GM23338 (cell line): Measurements from ENCODE around the gene ISL1. TPM values are rescaled to one million over a fixed set of nuclear protein-coding genes. Genes with fewer than 3 reads are reported as not detected.

Source experiments
- ATAC-seq: fragments of 200-7000 bp; cut with Tn5 transposase; 3 replicates; pipeline ENCODE4 v1.9.1; 2020
- DNase-seq: peaks from one replicate; pipeline ENCODE4 v3.0.0-alpha.2; 2015; ENCODE audit warnings: low spot score
- H2AFZ ChIP-seq: fragments of 200-600 bp; sonication (generic); 2 replicates; pipeline ENCODE4 v1.8.0; 2016; ENCODE audit warnings: antibody characterized with exemption, mild to moderate bottlenecking, moderate library complexity
- H3F3A ChIP-seq: fragments of 200-600 bp; sonication (generic); replicated peaks from 2 replicates; pipeline ENCODE4 v1.8.0; 2017; ENCODE audit warnings: antibody characterized with exemption, mixed run types, low read depth
- H3K27ac ChIP-seq: fragments of 200-600 bp; sonication (generic); 2 replicates; pipeline ENCODE4 v1.6.1; 2016; ENCODE audit warnings: low read depth
- H3K27me3 ChIP-seq: fragments of 200-600 bp; sonication (generic); 2 replicates; pipeline ENCODE4 v1.8.0; 2016; ENCODE audit warnings: mild to moderate bottlenecking, mixed run types, moderate library complexity; ENCODE audit not compliant: insufficient read depth
- H3K36me3 ChIP-seq: fragments of 200-600 bp; sonication (generic); 2 replicates; pipeline ENCODE4 v1.8.0; 2016; ENCODE audit warnings: mild to moderate bottlenecking; ENCODE audit not compliant: insufficient read depth
- H3K4me1 ChIP-seq: fragments of 200-600 bp; sonication (generic); 2 replicates; pipeline ENCODE4 v1.8.0; 2016; ENCODE audit warnings: mild to moderate bottlenecking, moderate library complexity; ENCODE audit not compliant: insufficient read depth
- H3K4me2 ChIP-seq: fragments of 200-600 bp; sonication (generic); 2 replicates; pipeline ENCODE4 v1.7.1; 2017; ENCODE audit warnings: mixed run types
- H3K4me3 ChIP-seq: fragments of 200-600 bp; sonication (generic); 2 replicates; pipeline ENCODE4 v1.6.1; 2016; ENCODE audit warnings: mixed run types
- H3K79me2 ChIP-seq: fragments of 200-600 bp; sonication (generic); replicated peaks from 2 replicates; pipeline ENCODE4 v1.8.0; 2017; ENCODE audit warnings: mild to moderate bottlenecking; ENCODE audit not compliant: insufficient read depth
- H3K9me2 ChIP-seq: fragments of 200-600 bp; sonication (generic); 2 replicates; pipeline ENCODE4 v1.8.0; 2017; ENCODE audit not compliant: insufficient read depth
- H4K20me1 ChIP-seq: fragments of 200-600 bp; sonication (generic); replicated peaks from 2 replicates; pipeline ENCODE4 v1.8.0; 2017; ENCODE audit warnings: mild to moderate bottlenecking; ENCODE audit not compliant: insufficient read depth
- H3K27ac Mint-ChIP-seq: 2 replicates; pipeline ENCODE4 v1.8.0; 2020; ENCODE audit warnings: inconsistent platforms, mild to moderate bottlenecking, moderate library complexity, mixed read lengths
- H3K27me3 Mint-ChIP-seq: 3 replicates; pipeline ENCODE4 v1.8.0; 2022; ENCODE audit warnings: low read depth, mild to moderate bottlenecking, moderate library complexity, mixed read lengths, inconsistent platforms; ENCODE audit not compliant: insufficient read depth, poor library complexity
- H3K36me3 Mint-ChIP-seq: 3 replicates; pipeline ENCODE4 v1.8.0; 2021; ENCODE audit warnings: low read depth, mild to moderate bottlenecking, inconsistent platforms, moderate library complexity, mixed read lengths
- H3K4me1 Mint-ChIP-seq: 3 replicates; pipeline ENCODE4 v1.8.0; 2020; ENCODE audit warnings: mild to moderate bottlenecking, inconsistent platforms, mixed read lengths
- H3K4me3 Mint-ChIP-seq: 3 replicates; pipeline ENCODE4 v1.8.0; 2021; ENCODE audit warnings: moderate library complexity, mild to moderate bottlenecking, inconsistent platforms, mixed read lengths
- H3K9me3 Mint-ChIP-seq: 3 replicates; pipeline ENCODE4 v1.8.0; 2020; ENCODE audit warnings: moderate library complexity, mild to moderate bottlenecking, inconsistent platforms, mixed read lengths
- CREB1 ChIP-seq: fragments of 250-450 bp; sonication (Bioruptor Pico); IDR thresholded peaks from 2 replicates; pipeline ENCODE4 v1.5.0; 2020; ENCODE audit warnings: low read depth, mild to moderate bottlenecking, moderate library complexity
- EZH2 ChIP-seq: fragments of 200-600 bp; sonication (generic); IDR thresholded peaks from one replicate; pipeline ENCODE4 v1.8.0; 2017; ENCODE audit warnings: antibody characterized with exemption, mild to moderate bottlenecking, low read depth; ENCODE audit not compliant: unreplicated experiment
- EZH2phosphoT487 ChIP-seq: fragments of 200-600 bp; sonication (generic); IDR thresholded peaks from one replicate; pipeline ENCODE4 v1.8.1; 2018; ENCODE audit warnings: antibody characterized with exemption; ENCODE audit not compliant: unreplicated experiment
- JUNB ChIP-seq: IDR thresholded peaks from one replicate; pipeline ENCODE4 v1.6.1; 2016; ENCODE audit warnings: antibody characterized with exemption; ENCODE audit not compliant: unreplicated experiment
- NANOG ChIP-seq: IDR thresholded peaks from 2 replicates; pipeline ENCODE4 v1.6.1; 2016; ENCODE audit warnings: antibody characterized with exemption, borderline replicate concordance
- POLR2AphosphoS5 ChIP-seq: IDR thresholded peaks from 2 replicates; pipeline ENCODE4 v1.6.1; 2016; ENCODE audit warnings: antibody characterized with exemption, low read depth
- STAT1 ChIP-seq: IDR thresholded peaks from one replicate; pipeline ENCODE4 v1.6.1; 2016; ENCODE audit warnings: antibody characterized with exemption; ENCODE audit not compliant: unreplicated experiment
- ZNF114 ChIP-seq: fragments of 250-450 bp; sonication (Bioruptor Pico); IDR thresholded peaks from 2 replicates; pipeline ENCODE4 v1.5.0; 2020; ENCODE audit warnings: mild to moderate bottlenecking, moderate library complexity
- ZNF331 ChIP-seq: fragments of 250-450 bp; sonication (Bioruptor Pico); IDR thresholded peaks from 2 replicates; pipeline ENCODE4 v1.5.0; 2020; ENCODE audit warnings: low read depth, mild to moderate bottlenecking, moderate library complexity
- polyA plus RNA-seq: library from polyadenylated mRNA; unstranded; fragments of >200 nt; fragmentation: Nextera tagmentation; extraction: Ambion mirVana; gene quantifications from 2 replicates; pipeline ENCODE4 v1.2.1, GENCODE V29; 2016
- total RNA-seq: library from RNA; depleted of rRNA; stranded (reverse); fragments of >200 nt; shearing (Covaris generic); gene quantifications from 2 replicates; pipeline ENCODE4 v1.2.3, GENCODE V29; 2014
- TF ChIP-seq, protein P1 (sequence below), 2 experiments: fragments of 200-600 bp in 1 of 2; sonication (generic) in 1 of 2; conservative IDR thresholded peaks; 2 replicates each; pipeline versions ENCODE4 v1.5.1 to v1.6.1; 2016 to 2017; ENCODE audit warnings: antibody characterized with exemption in 2 of 2, low read depth in 2 of 2, mild to moderate bottlenecking in 2 of 2, moderate library complexity in 1 of 2
- TF ChIP-seq, protein P2 (sequence below): fragments of 250-450 bp; sonication (Bioruptor Pico); IDR thresholded peaks from 2 replicates; pipeline ENCODE4 v1.5.0; 2020; ENCODE audit warnings: mild to moderate bottlenecking, moderate library complexity
- TF ChIP-seq, protein P3 (sequence below): IDR thresholded peaks from one replicate; pipeline ENCODE4 v1.6.1; 2018; ENCODE audit warnings: antibody characterized with exemption; ENCODE audit not compliant: unreplicated experiment
- TF ChIP-seq, protein P4 (sequence below): IDR thresholded peaks from 2 replicates; pipeline ENCODE4 v1.6.1; 2016; ENCODE audit warnings: antibody characterized with exemption

The ISL1 gene
- total and polyA plus RNA-seq, 2 experiments from 2014 or later, result 0.38 to 0.55 TPM

DNA sequence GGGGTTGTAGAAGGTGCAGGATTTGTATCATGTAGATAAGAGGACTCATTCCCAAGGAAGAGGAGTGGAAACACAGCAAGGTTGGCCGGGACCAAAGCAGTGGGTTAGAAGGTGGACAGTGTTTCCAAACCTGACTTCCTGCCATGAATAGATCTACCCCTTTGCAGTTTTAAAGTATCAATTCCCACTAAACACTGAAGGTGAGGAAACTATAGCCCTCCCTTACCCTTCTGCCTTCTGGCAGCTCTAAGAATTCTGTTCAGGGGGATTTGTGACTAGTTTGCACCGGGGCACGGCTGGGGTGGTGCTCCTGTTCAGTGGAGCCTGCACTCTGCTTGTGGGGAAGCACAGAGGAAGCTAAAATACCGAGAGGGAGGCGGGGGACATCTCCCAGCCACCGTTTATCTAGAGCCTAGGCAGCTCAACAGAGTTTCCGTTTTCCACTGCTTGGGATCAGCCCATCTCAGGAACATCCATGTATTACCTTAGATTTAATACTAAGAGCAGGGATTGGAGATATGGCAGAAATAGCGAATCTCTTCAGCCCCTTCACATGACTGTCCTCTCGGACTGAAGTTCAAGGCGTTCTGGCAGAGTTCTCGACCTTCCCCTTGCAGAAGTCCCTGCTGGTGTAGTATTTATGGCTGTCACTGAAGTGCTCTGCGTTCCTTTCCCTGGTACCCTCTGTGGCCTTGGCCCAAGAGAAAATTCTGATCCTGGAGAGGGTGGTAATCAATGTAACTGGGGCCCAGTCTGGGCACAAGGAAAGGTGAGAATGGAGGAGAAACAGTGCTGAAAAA, 5.4 kb downstream of the ISL1 start:
- DNase-seq (no peak), ATAC-seq (peak; percentile 3)
- no peak overlapping the region for H3K27ac Mint-ChIP-seq
- H3K4me3 Mint-ChIP-seq, result peak overlapping the region; percentile 76
- H3K4me1 Mint-ChIP-seq, result peaks cover 74% of the 10 kb centered on the region
- H3K27me3 Mint-ChIP-seq, result peaks cover 99% of the 10 kb centered on the region
- Histone ChIP-seq H3K9me2 (no peaks in the 10 kb centered on the region), H4K20me1 (0 out of 2 replicates have a peak, but pooled peaks cover 6% of the 10 kb centered on the region), H3K4me1 (peaks cover 85% of the 10 kb centered on the region), H3K36me3 (no peaks in the 10 kb centered on the region), H3K27ac (no peak overlapping the region), H3F3A (peaks cover 17% of the 10 kb centered on the region), H3K27me3 (peaks cover 100% of the 10 kb centered on the region), H3K4me2 (peak overlapping the region; percentile 87), H3K4me3 (peak overlapping the region; percentile 53), H2AFZ (no peak overlapping the region), H3K79me2 (no peaks in the 10 kb centered on the region)
- peaks cover 5% of the 10 kb centered on the region; the same call in 2 of the 3 replicates for H3K9me3 Mint-ChIP-seq
- TF ChIP-seq JUNB, result no peak
- TF ChIP-seq CREB1 (CRISPR knock-in tag), result no peak
- TF ChIP-seq, protein P1, sequence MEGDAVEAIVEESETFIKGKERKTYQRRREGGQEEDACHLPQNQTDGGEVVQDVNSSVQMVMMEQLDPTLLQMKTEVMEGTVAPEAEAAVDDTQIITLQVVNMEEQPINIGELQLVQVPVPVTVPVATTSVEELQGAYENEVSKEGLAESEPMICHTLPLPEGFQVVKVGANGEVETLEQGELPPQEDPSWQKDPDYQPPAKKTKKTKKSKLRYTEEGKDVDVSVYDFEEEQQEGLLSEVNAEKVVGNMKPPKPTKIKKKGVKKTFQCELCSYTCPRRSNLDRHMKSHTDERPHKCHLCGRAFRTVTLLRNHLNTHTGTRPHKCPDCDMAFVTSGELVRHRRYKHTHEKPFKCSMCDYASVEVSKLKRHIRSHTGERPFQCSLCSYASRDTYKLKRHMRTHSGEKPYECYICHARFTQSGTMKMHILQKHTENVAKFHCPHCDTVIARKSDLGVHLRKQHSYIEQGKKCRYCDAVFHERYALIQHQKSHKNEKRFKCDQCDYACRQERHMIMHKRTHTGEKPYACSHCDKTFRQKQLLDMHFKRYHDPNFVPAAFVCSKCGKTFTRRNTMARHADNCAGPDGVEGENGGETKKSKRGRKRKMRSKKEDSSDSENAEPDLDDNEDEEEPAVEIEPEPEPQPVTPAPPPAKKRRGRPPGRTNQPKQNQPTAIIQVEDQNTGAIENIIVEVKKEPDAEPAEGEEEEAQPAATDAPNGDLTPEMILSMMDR (conservative IDR thresholded peaks at IDR 0.05; ENCODE audit: low read depth in 2 of 2), result no peak
- TF ChIP-seq, protein P2, sequence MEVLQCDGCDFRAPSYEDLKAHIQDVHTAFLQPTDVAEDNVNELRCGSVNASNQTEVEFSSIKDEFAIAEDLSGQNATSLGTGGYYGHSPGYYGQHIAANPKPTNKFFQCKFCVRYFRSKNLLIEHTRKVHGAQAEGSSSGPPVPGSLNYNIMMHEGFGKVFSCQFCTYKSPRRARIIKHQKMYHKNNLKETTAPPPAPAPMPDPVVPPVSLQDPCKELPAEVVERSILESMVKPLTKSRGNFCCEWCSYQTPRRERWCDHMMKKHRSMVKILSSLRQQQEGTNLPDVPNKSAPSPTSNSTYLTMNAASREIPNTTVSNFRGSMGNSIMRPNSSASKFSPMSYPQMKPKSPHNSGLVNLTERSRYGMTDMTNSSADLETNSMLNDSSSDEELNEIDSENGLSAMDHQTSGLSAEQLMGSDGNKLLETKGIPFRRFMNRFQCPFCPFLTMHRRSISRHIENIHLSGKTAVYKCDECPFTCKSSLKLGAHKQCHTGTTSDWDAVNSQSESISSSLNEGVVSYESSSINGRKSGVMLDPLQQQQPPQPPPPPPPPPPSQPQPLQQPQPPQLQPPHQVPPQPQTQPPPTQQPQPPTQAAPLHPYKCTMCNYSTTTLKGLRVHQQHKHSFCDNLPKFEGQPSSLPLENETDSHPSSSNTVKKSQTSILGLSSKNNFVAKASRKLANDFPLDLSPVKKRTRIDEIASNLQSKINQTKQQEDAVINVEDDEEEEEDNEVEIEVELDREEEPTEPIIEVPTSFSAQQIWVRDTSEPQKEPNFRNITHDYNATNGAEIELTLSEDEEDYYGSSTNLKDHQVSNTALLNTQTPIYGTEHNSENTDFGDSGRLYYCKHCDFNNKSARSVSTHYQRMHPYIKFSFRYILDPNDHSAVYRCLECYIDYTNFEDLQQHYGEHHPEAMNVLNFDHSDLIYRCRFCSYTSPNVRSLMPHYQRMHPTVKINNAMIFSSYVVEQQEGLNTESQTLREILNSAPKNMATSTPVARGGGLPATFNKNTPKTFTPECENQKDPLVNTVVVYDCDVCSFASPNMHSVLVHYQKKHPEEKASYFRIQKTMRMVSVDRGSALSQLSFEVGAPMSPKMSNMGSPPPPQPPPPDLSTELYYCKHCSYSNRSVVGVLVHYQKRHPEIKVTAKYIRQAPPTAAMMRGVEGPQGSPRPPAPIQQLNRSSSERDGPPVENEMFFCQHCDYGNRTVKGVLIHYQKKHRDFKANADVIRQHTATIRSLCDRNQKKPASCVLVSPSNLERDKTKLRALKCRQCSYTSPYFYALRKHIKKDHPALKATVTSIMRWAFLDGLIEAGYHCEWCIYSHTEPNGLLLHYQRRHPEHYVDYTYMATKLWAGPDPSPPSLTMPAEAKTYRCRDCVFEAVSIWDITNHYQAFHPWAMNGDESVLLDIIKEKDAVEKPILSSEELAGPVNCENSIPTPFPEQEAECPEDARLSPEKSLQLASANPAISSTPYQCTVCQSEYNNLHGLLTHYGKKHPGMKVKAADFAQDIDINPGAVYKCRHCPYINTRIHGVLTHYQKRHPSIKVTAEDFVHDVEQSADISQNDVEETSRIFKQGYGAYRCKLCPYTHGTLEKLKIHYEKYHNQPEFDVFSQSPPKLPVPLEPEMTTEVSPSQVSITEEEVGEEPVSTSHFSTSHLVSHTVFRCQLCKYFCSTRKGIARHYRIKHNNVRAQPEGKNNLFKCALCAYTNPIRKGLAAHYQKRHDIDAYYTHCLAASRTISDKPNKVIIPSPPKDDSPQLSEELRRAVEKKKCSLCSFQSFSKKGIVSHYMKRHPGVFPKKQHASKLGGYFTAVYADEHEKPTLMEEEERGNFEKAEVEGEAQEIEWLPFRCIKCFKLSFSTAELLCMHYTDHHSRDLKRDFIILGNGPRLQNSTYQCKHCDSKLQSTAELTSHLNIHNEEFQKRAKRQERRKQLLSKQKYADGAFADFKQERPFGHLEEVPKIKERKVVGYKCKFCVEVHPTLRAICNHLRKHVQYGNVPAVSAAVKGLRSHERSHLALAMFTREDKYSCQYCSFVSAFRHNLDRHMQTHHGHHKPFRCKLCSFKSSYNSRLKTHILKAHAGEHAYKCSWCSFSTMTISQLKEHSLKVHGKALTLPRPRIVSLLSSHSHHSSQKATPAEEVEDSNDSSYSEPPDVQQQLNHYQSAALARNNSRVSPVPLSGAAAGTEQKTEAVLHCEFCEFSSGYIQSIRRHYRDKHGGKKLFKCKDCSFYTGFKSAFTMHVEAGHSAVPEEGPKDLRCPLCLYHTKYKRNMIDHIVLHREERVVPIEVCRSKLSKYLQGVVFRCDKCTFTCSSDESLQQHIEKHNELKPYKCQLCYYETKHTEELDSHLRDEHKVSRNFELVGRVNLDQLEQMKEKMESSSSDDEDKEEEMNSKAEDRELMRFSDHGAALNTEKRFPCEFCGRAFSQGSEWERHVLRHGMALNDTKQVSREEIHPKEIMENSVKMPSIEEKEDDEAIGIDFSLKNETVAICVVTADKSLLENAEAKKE (CRISPR knock-in tag), result no peak
- peak; percentile 44 for TF ChIP-seq EZH2phosphoT487
- TF ChIP-seq STAT1, result no peak
- TF ChIP-seq, protein P3, sequence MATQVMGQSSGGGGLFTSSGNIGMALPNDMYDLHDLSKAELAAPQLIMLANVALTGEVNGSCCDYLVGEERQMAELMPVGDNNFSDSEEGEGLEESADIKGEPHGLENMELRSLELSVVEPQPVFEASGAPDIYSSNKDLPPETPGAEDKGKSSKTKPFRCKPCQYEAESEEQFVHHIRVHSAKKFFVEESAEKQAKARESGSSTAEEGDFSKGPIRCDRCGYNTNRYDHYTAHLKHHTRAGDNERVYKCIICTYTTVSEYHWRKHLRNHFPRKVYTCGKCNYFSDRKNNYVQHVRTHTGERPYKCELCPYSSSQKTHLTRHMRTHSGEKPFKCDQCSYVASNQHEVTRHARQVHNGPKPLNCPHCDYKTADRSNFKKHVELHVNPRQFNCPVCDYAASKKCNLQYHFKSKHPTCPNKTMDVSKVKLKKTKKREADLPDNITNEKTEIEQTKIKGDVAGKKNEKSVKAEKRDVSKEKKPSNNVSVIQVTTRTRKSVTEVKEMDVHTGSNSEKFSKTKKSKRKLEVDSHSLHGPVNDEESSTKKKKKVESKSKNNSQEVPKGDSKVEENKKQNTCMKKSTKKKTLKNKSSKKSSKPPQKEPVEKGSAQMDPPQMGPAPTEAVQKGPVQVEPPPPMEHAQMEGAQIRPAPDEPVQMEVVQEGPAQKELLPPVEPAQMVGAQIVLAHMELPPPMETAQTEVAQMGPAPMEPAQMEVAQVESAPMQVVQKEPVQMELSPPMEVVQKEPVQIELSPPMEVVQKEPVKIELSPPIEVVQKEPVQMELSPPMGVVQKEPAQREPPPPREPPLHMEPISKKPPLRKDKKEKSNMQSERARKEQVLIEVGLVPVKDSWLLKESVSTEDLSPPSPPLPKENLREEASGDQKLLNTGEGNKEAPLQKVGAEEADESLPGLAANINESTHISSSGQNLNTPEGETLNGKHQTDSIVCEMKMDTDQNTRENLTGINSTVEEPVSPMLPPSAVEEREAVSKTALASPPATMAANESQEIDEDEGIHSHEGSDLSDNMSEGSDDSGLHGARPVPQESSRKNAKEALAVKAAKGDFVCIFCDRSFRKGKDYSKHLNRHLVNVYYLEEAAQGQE, result no peak
- TF ChIP-seq NANOG, result no peak
- TF ChIP-seq EZH2, result peak; percentile 93
- TF ChIP-seq ZNF331 (CRISPR knock-in tag), result no peak
- no peak for TF ChIP-seq POLR2AphosphoS5
- no peak for TF ChIP-seq ZNF114 (CRISPR knock-in tag)
- TF ChIP-seq, protein P4, sequence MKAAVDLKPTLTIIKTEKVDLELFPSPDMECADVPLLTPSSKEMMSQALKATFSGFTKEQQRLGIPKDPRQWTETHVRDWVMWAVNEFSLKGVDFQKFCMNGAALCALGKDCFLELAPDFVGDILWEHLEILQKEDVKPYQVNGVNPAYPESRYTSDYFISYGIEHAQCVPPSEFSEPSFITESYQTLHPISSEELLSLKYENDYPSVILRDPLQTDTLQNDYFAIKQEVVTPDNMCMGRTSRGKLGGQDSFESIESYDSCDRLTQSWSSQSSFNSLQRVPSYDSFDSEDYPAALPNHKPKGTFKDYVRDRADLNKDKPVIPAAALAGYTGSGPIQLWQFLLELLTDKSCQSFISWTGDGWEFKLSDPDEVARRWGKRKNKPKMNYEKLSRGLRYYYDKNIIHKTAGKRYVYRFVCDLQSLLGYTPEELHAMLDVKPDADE, result no peak
- H3K36me3 Mint-ChIP-seq, result no peaks in the 10 kb centered on the region
